SK-N-SH (cell line): Measurements from ENCODE around the gene GPATCH11.

Experiments used
- CHD2 ChIP-seq: fragments of 150-350 bp; IDR thresholded peaks from 2 replicates; pipeline ENCODE4 v1.6.1; 2018; ENCODE audit warnings: low read length; ENCODE audit not compliant: partially characterized antibody
- ELF1 ChIP-seq: IDR thresholded peaks from 2 replicates; pipeline ENCODE4 v1.4.0; 2012
- NRF1 ChIP-seq: IDR thresholded peaks from 2 replicates; pipeline ENCODE4 v1.6.1; 2012; ENCODE audit warnings: low read depth, mild to moderate bottlenecking, low read length
- POLR2AphosphoS5 ChIP-seq: IDR thresholded peaks from 2 replicates; pipeline ENCODE4 v1.6.1; 2012; ENCODE audit warnings: low read depth, low read length
- RAD21 ChIP-seq: IDR thresholded peaks from 2 replicates; pipeline ENCODE4 v1.6.1; 2012; ENCODE audit warnings: mild to moderate bottlenecking, low read length
- SMC3 ChIP-seq: IDR thresholded peaks from 2 replicates; pipeline ENCODE4 v1.6.1; 2012; ENCODE audit warnings: low read depth, low read length, improper control_type of control experiment
- YY1 ChIP-seq: IDR thresholded peaks from 2 replicates; pipeline ENCODE4 v1.4.0; 2012; ENCODE audit warnings: low read depth, mild to moderate bottlenecking
- TF ChIP-seq, protein P1 (sequence below): fragments of 200-600 bp; sonication (generic); IDR thresholded peaks from 2 replicates; pipeline ENCODE4 v1.6.1; 2017; ENCODE audit warnings: antibody characterized with exemption, mild to moderate bottlenecking, moderate library complexity
- TF ChIP-seq, protein P2 (sequence below): fragments of 150-350 bp; IDR thresholded peaks from 2 replicates; pipeline ENCODE4 v1.6.1; 2017; ENCODE audit warnings: antibody characterized with exemption, low read length, low read depth, borderline replicate concordance

DNA sequence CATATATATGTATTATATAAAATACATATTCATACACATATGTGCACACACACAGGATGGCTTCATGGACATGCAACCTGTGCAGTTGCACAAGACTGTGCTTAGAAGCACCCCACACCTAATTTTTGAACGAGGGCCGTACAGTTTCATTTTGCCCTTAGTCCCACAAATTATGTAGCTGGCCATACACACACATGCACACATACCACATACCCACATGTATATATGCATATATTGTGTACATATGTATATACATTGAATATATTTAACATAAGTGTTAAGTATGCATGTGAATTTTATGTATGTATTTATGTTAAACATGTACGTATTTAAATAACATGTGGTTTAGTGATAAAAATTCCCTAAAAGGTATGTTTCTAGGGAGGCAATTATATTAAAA lies 18.3 kb downstream of the GPATCH11 start:
- no peak for TF ChIP-seq CHD2
- TF ChIP-seq, protein P1, sequence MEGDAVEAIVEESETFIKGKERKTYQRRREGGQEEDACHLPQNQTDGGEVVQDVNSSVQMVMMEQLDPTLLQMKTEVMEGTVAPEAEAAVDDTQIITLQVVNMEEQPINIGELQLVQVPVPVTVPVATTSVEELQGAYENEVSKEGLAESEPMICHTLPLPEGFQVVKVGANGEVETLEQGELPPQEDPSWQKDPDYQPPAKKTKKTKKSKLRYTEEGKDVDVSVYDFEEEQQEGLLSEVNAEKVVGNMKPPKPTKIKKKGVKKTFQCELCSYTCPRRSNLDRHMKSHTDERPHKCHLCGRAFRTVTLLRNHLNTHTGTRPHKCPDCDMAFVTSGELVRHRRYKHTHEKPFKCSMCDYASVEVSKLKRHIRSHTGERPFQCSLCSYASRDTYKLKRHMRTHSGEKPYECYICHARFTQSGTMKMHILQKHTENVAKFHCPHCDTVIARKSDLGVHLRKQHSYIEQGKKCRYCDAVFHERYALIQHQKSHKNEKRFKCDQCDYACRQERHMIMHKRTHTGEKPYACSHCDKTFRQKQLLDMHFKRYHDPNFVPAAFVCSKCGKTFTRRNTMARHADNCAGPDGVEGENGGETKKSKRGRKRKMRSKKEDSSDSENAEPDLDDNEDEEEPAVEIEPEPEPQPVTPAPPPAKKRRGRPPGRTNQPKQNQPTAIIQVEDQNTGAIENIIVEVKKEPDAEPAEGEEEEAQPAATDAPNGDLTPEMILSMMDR: no peak
- TF ChIP-seq SMC3: no peak
- TF ChIP-seq YY1: no peak
- no peak for TF ChIP-seq RAD21
- TF ChIP-seq NRF1: no peak
- TF ChIP-seq, protein P2, sequence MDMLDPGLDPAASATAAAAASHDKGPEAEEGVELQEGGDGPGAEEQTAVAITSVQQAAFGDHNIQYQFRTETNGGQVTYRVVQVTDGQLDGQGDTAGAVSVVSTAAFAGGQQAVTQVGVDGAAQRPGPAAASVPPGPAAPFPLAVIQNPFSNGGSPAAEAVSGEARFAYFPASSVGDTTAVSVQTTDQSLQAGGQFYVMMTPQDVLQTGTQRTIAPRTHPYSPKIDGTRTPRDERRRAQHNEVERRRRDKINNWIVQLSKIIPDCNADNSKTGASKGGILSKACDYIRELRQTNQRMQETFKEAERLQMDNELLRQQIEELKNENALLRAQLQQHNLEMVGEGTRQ: no peak
- no peak for TF ChIP-seq ELF1
- TF ChIP-seq POLR2AphosphoS5: no peak
